Lower lobe of right lung (tissue), 2 donors: ENCODE results near the gene PHKB. TPM values are rescaled to one million over a fixed set of nuclear protein-coding genes. Genes with fewer than 3 reads are reported as not detected.

ENCODE experiments used
- ATAC-seq, 2 donors: fragments of 200-7000 bp; cut with Tn5 transposase; one replicate each; pipeline ENCODE4 v1.9.1; 2020 to 2022; ENCODE audit warnings: mild to moderate bottlenecking in 2 of 2, moderate library complexity in 2 of 2
- DNase-seq: peaks from one replicate; pipeline ENCODE4 v3.0.0-alpha.2; 2020
- H3K27ac ChIP-seq: fragments of 200-600 bp; one replicate; pipeline ENCODE4 v1.8.0; 2022
- H3K27me3 ChIP-seq: fragments of 200-600 bp; one replicate; pipeline ENCODE4 v1.8.0; 2022; ENCODE audit warnings: low read depth
- H3K36me3 ChIP-seq: fragments of 200-600 bp; one replicate; pipeline ENCODE4 v1.8.0; 2022; ENCODE audit warnings: mild to moderate bottlenecking
- H3K4me1 ChIP-seq: fragments of 200-600 bp; one replicate; pipeline ENCODE4 v1.8.0; 2022
- H3K4me3 ChIP-seq: fragments of 200-600 bp; one replicate; pipeline ENCODE4 v1.8.0; 2022; ENCODE audit warnings: mild to moderate bottlenecking
- H3K9me3 ChIP-seq: fragments of 200-600 bp; one replicate; pipeline ENCODE4 v1.8.0; 2022
- CTCF ChIP-seq: fragments of 200-600 bp; IDR thresholded peaks from one replicate; pipeline ENCODE4 v1.8.0; 2022; ENCODE audit warnings: antibody characterized with exemption, mild to moderate bottlenecking
- intact Hi-C: fragments of 100-400 bp; cut with DNase I; formaldehyde crosslinking; loops from one replicate; pipeline ENCODE4 v1.11.0; 2022
- total RNA-seq: library from RNA; stranded (reverse); fragmentation: NEBNext Ultra II Directional; extraction: Animal tissue kit (Norgen Biotek cat#: 25700); gene quantifications from one replicate; pipeline ENCODE4 v1.2.1, GENCODE V29; 2021
- donor health status: DM: no; HTN: yes; CAD: no; lungs with severe emphysema.

The PHKB gene
- total RNA-seq, 1 donor from 2014 or later, result 95.1 TPM

DNA sequence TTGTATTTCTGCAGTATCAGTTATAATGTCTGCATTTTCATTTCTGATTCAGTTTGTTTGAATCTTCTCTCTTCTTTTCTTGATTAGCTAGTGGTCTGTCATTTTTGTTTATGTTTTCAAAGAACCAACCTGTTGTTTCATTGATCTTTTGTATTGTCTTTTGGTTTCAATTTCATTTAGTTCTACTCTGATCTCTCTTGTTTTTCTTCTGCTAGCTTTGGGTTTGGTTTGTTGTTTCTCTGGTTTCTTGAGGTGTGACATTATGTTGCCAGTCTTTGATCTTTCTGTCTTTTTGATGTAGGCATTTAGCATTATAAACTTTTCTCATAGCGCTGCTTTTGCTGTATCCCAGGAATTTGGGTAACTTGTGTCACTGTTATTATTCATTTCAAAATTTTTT, 107.2 kb downstream of the PHKB start:
- H3K27ac ChIP-seq, result no peak overlapping the region
- no peaks in the 10 kb centered on the region for H3K27me3 ChIP-seq
- H3K4me1 ChIP-seq, result peaks cover 11% of the 10 kb centered on the region
- ATAC-seq, result no peak
- H3K4me3 ChIP-seq, result no peak overlapping the region
- no peak for TF ChIP-seq CTCF
- DNase-seq, result no peak
- H3K36me3 ChIP-seq, result no peaks in the 10 kb centered on the region
- intact Hi-C loops, result no loop called here
- H3K9me3 ChIP-seq, result no peaks in the 10 kb centered on the region

GRCh38 chr16:47571049-47571448, 109.9 kb downstream of the PHKB start:
- no peak for ATAC-seq
- H3K27me3 ChIP-seq, result no peaks in the 10 kb centered on the region
- no peak overlapping the region for H3K27ac ChIP-seq
- no peaks in the 10 kb centered on the region for H3K36me3 ChIP-seq
- no peaks in the 10 kb centered on the region for H3K9me3 ChIP-seq
- no peaks in the 10 kb centered on the region for H3K4me1 ChIP-seq
- no peak for TF ChIP-seq CTCF
- H3K4me3 ChIP-seq, result no peak overlapping the region
- intact Hi-C loops, result no loop called here
- DNase-seq, result no peak

- intact Hi-C loops, result no loop called here
- no peaks in the 10 kb centered on the region for H3K9me3 ChIP-seq
- H3K27ac ChIP-seq, result no peak overlapping the region
- no peak for TF ChIP-seq CTCF
- H3K4me1 ChIP-seq, result no peaks in the 10 kb centered on the region
- ATAC-seq (no peak), DNase-seq (no peak)
- no peaks in the 10 kb centered on the region for H3K27me3 ChIP-seq
- no peak overlapping the region for H3K4me3 ChIP-seq
- H3K36me3 ChIP-seq, result no peaks in the 10 kb centered on the region
Measured at GRCh38 chr16:47571711-47572110, 110.6 kb downstream of the PHKB start.

- ATAC-seq (peak in 1 of 2 donors; percentile 25), DNase-seq (no peak)
- H3K4me3 ChIP-seq, result no peak overlapping the region
- no peaks in the 10 kb centered on the region for H3K36me3 ChIP-seq
- H3K27ac ChIP-seq, result no peak overlapping the region
- H3K27me3 ChIP-seq, result no peaks in the 10 kb centered on the region
- TF ChIP-seq CTCF, result no peak
- intact Hi-C loops, result no loop called here
- no peaks in the 10 kb centered on the region for H3K9me3 ChIP-seq
- no peaks in the 10 kb centered on the region for H3K4me1 ChIP-seq
Measured at GRCh38 chr16:47574091-47575054, 113.2 kb downstream of the PHKB start.

GRCh38 chr16:47577029-47577428, 115.9 kb downstream of the PHKB start:
- no peaks in the 10 kb centered on the region for H3K9me3 ChIP-seq
- no peak for TF ChIP-seq CTCF
- H3K4me3 ChIP-seq, result no peak overlapping the region
- no peak overlapping the region for H3K27ac ChIP-seq
- DNase-seq, result no peak
- intact Hi-C loops, result no loop called here
- no peak for ATAC-seq
- H3K4me1 ChIP-seq, result no peaks in the 10 kb centered on the region
- no peaks in the 10 kb centered on the region for H3K27me3 ChIP-seq
- no peaks in the 10 kb centered on the region for H3K36me3 ChIP-seq
